ENCODE results near the gene JOSD2.

JOSD2 gene

DNA sequence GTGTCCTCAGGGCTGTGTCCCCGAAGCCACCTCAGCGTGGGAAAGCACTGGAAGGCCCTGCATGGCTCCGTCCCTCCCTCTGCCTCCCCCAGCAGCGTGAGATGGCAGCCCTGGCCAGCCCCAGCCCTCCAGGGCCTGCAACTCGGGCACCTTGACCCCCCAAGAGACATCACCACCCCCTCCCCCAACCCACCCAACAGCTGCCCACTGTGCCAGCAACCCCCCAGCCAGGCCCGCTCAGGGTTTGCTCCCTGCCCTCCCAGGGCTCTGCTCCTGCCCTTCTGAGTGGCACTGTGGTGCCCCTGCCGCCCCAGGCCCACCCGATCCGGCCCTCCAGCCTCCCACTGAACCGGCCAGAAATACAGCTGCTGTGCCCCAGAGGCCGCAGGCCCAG, 4.2 kb upstream of the JOSD2 start:
- Histone ChIP-seq H3K27ac (ENCODE audit: low read depth, low read length) (no peak overlapping the region), H3F3A (ENCODE audit: insufficient read depth) (no peaks in the 10 kb centered on the region), H2AFZ (ENCODE audit: low read depth, low read length, severe bottlenecking) (no peak overlapping the region), H3K36me3 (ENCODE audit: low read length) (no peaks in the 10 kb centered on the region), H4K20me1 (ENCODE audit: low read depth, low read length) (no peaks in the 10 kb centered on the region), H3K27me3 (ENCODE audit: low read length) (no peaks in the 10 kb centered on the region), H3K4me3 (ENCODE audit: insufficient read depth, low read length, poor library complexity, severe bottlenecking) (no peak overlapping the region), H3K9me3 (ENCODE audit: insufficient read depth, low read length) (no peaks in the 10 kb centered on the region), H3K9me2 (replicated peaks; ENCODE audit: insufficient read depth, low read length) (no peaks in the 10 kb centered on the region), H3K9ac (ENCODE audit: low read length) (no peak overlapping the region), H3K4me2 (ENCODE audit: low read depth, low read length, poor library complexity, severe bottlenecking) (no peak overlapping the region), H3K79me2 (ENCODE audit: insufficient read depth, low read length) (no peaks in the 10 kb centered on the region)
- TF ChIP-seq, protein P1, sequence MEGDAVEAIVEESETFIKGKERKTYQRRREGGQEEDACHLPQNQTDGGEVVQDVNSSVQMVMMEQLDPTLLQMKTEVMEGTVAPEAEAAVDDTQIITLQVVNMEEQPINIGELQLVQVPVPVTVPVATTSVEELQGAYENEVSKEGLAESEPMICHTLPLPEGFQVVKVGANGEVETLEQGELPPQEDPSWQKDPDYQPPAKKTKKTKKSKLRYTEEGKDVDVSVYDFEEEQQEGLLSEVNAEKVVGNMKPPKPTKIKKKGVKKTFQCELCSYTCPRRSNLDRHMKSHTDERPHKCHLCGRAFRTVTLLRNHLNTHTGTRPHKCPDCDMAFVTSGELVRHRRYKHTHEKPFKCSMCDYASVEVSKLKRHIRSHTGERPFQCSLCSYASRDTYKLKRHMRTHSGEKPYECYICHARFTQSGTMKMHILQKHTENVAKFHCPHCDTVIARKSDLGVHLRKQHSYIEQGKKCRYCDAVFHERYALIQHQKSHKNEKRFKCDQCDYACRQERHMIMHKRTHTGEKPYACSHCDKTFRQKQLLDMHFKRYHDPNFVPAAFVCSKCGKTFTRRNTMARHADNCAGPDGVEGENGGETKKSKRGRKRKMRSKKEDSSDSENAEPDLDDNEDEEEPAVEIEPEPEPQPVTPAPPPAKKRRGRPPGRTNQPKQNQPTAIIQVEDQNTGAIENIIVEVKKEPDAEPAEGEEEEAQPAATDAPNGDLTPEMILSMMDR (IDR thresholded peaks at IDR 0.05; ENCODE audit: insufficient read depth, low read length, poor library complexity, severe bottlenecking) = no peak
- TF ChIP-seq EZH2phosphoT487 (conservative IDR thresholded peaks at IDR 0.05; ENCODE audit: low read length) = no peak

- no peaks in the 10 kb centered on the region for H3K36me3 ChIP-seq (ENCODE audit: low read length)
- H3K9ac ChIP-seq (ENCODE audit: low read length) = no peak overlapping the region
- no peak overlapping the region for H3K4me3 ChIP-seq (ENCODE audit: insufficient read depth, low read length, poor library complexity, severe bottlenecking)
- no peaks in the 10 kb centered on the region for H3K27me3 ChIP-seq (ENCODE audit: low read length)
- no peaks in the 10 kb centered on the region for H3K9me3 ChIP-seq (ENCODE audit: insufficient read depth, low read length)
- H3F3A ChIP-seq (ENCODE audit: insufficient read depth) = no peaks in the 10 kb centered on the region
- H4K20me1 ChIP-seq (ENCODE audit: low read depth, low read length) = no peaks in the 10 kb centered on the region
- H2AFZ ChIP-seq (ENCODE audit: low read depth, low read length, severe bottlenecking) = no peak overlapping the region
- H3K27ac ChIP-seq (ENCODE audit: low read depth, low read length) = no peak overlapping the region
- no peak overlapping the region for H3K4me2 ChIP-seq (ENCODE audit: low read depth, low read length, poor library complexity, severe bottlenecking)
- TF ChIP-seq EZH2phosphoT487 (conservative IDR thresholded peaks at IDR 0.05; ENCODE audit: low read length) = no peak
- TF ChIP-seq, protein P1 (IDR thresholded peaks at IDR 0.05; ENCODE audit: insufficient read depth, low read length, poor library complexity, severe bottlenecking) = no peak
- H3K79me2 ChIP-seq (ENCODE audit: insufficient read depth, low read length) = no peaks in the 10 kb centered on the region
- no peaks in the 10 kb centered on the region for H3K9me2 ChIP-seq (replicated peaks; ENCODE audit: insufficient read depth, low read length)
These were observed 3.6 kb upstream of the JOSD2 start for GRCh38 chr19:50514346-50515167.

DNA sequence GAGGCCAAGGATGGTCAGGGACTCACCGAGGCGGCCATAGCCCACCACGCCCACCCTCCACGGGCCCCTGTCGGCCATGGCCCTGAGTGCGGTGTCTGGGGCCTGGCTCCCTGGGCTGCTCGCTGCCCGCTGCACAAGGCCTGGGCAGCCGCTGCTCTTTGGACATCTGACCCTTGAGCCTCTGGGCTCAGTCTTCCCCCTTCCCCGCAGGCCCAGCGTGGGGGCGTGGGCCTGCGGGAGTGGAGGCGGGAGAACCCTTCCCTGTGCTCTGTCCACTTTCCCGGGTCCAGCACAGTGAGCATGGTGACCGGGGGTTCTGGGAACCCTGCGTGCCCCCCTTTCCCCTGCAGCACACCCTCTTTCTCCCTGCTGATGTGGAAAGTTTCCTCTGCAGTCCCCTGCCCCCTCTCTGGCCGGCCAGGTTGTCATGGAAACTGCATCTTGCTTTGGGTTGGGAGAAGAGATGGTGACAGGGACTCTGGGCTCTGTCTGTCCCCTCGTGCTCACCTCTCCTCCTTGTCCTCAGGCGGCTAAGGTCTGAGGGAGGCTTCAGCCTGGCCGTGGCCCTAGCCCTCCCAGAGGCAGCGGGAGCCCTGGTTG, 2.9 kb upstream of the JOSD2 start, which contains the start of gene ASPDH:
Gene ASPDH (minus strand): TSS at position 168 of the 600 bp plus-strand sequence. CDS start 90 bp downstream, at position 78.
- H3K27me3 ChIP-seq (ENCODE audit: low read length) = no peaks in the 10 kb centered on the region
- no peak within 1 kb of the TSS for H3K4me3 ChIP-seq (ENCODE audit: insufficient read depth, low read length, poor library complexity, severe bottlenecking)

More for the DNA sequence above, 2.9 kb upstream of the JOSD2 start, which contains the start of gene ASPDH:
- Histone ChIP-seq H3K36me3 (ENCODE audit: low read length) (no peaks in the 10 kb centered on the region), H4K20me1 (ENCODE audit: low read depth, low read length) (no peaks in the 10 kb centered on the region), H3K9me3 (ENCODE audit: insufficient read depth, low read length) (no peaks in the 10 kb centered on the region), H3K9ac (ENCODE audit: low read length) (no peak within 1 kb of the TSS), H3K27ac (ENCODE audit: low read depth, low read length) (no peak within 1 kb of the TSS), H3K9me2 (replicated peaks; ENCODE audit: insufficient read depth, low read length) (no peaks in the 10 kb centered on the region), H3K79me2 (ENCODE audit: insufficient read depth, low read length) (no peaks in the 10 kb centered on the region), H3K4me2 (ENCODE audit: low read depth, low read length, poor library complexity, severe bottlenecking) (no peak within 1 kb of the TSS), H3F3A (ENCODE audit: insufficient read depth) (no peaks in the 10 kb centered on the region), H2AFZ (ENCODE audit: low read depth, low read length, severe bottlenecking) (no peak within 1 kb of the TSS)
- no peak for TF ChIP-seq EZH2phosphoT487 (conservative IDR thresholded peaks at IDR 0.05; ENCODE audit: low read length)
- TF ChIP-seq, protein P1 (IDR thresholded peaks at IDR 0.05; ENCODE audit: insufficient read depth, low read length, poor library complexity, severe bottlenecking) = no peak

All from SU-DHL-6 (cell line).